H9 (cell line): ENCODE measurements around the gene GGT7. TPM values are rescaled to one million over a fixed set of nuclear protein-coding genes. Genes with fewer than 3 reads are reported as not detected.

Experiments used
- DNase-seq: peaks from one replicate; pipeline ENCODE4 v3.0.0-alpha.2; 2017
- H2AFZ ChIP-seq: one replicate; pipeline ENCODE4 v1.6.1; 2013; ENCODE audit warnings: mild to moderate bottlenecking, low read length, control low read depth, moderate library complexity
- H2AK5ac ChIP-seq: 2 replicates; pipeline ENCODE4 v1.6.1; 2013; ENCODE audit warnings: low read length, control low read depth, mixed read lengths; ENCODE audit not compliant: insufficient read length
- H2BK120ac ChIP-seq: one replicate; pipeline ENCODE4 v1.6.1; 2013; ENCODE audit warnings: low read depth, mild to moderate bottlenecking, low read length, control low read depth, inconsistent platforms; ENCODE audit not compliant: poor library complexity, severe bottlenecking
- H2BK12ac ChIP-seq: 2 replicates; pipeline ENCODE4 v1.6.1; 2013; ENCODE audit warnings: low read length, control low read depth, mixed read lengths, low read depth; ENCODE audit not compliant: insufficient read length
- H2BK15ac ChIP-seq: 2 replicates; pipeline ENCODE4 v1.6.1; 2013; ENCODE audit warnings: low read depth, low read length, control low read depth
- H2BK20ac ChIP-seq: one replicate; pipeline ENCODE4 v1.6.1; 2013; ENCODE audit warnings: low read depth, mild to moderate bottlenecking, low read length, control low read depth, inconsistent platforms; ENCODE audit not compliant: poor library complexity, severe bottlenecking
- H2BK5ac ChIP-seq: 2 replicates; pipeline ENCODE4 v1.6.1; 2013; ENCODE audit warnings: low read length, control low read depth, mixed read lengths; ENCODE audit not compliant: insufficient read length
- H3K14ac ChIP-seq: 2 replicates; pipeline ENCODE4 v1.6.1; 2013; ENCODE audit warnings: low read length, control low read depth; ENCODE audit not compliant: insufficient read depth
- H3K18ac ChIP-seq: 2 replicates; pipeline ENCODE4 v1.6.1; 2013; ENCODE audit warnings: low read depth, mild to moderate bottlenecking, mixed read lengths, low read length, control low read depth; ENCODE audit not compliant: insufficient read length
- H3K23ac ChIP-seq: 2 replicates; pipeline ENCODE4 v1.6.1; 2013; ENCODE audit warnings: low read length, control low read depth, mixed read lengths, low read depth; ENCODE audit not compliant: insufficient read length
- H3K23me2 ChIP-seq: 2 replicates; pipeline ENCODE4 v1.6.1; 2013; ENCODE audit warnings: low read depth, mild to moderate bottlenecking, mixed read lengths, low read length, control low read depth; ENCODE audit not compliant: insufficient read length, poor library complexity, severe bottlenecking
- H3K27ac ChIP-seq: 2 replicates; pipeline ENCODE4 v1.5.1; 2013; ENCODE audit warnings: low read length, control low read depth, mixed read lengths, low read depth; ENCODE audit not compliant: insufficient read length
- H3K27me3 ChIP-seq: 2 replicates; pipeline ENCODE4 v1.6.1; 2013; ENCODE audit warnings: low read length, control low read depth, inconsistent platforms; ENCODE audit not compliant: insufficient read depth
- H3K4ac ChIP-seq: 2 replicates; pipeline ENCODE4 v1.6.1; 2013; ENCODE audit warnings: low read depth, mild to moderate bottlenecking, control low read depth, inconsistent platforms, low read length, moderate library complexity
- H3K4me1 ChIP-seq: 2 replicates; pipeline ENCODE4 v1.6.1; 2013; ENCODE audit warnings: low read length, control low read depth, inconsistent platforms; ENCODE audit not compliant: insufficient read depth
- H3K4me2 ChIP-seq: 2 replicates; pipeline ENCODE4 v1.6.1; 2013; ENCODE audit warnings: low read length, control low read depth, mixed read lengths; ENCODE audit not compliant: insufficient read length, insufficient read depth
- H3K56ac ChIP-seq: 2 replicates; pipeline ENCODE4 v1.6.1; 2013; ENCODE audit warnings: low read depth, mild to moderate bottlenecking, mixed read lengths, low read length, control low read depth; ENCODE audit not compliant: insufficient read length
- H3K79me1 ChIP-seq: 2 replicates; pipeline ENCODE4 v1.6.1; 2013; ENCODE audit warnings: low read depth, mild to moderate bottlenecking, moderate library complexity, low read length, control low read depth, inconsistent platforms; ENCODE audit not compliant: insufficient read depth, poor library complexity, severe bottlenecking
- H3K79me2 ChIP-seq: 2 replicates; pipeline ENCODE4 v1.6.1; 2013; ENCODE audit warnings: low read length, control low read depth, inconsistent platforms; ENCODE audit not compliant: insufficient read depth
- H3K9ac ChIP-seq: 2 replicates; pipeline ENCODE4 v1.6.1; 2013; ENCODE audit warnings: low read length, control low read depth, mixed read lengths; ENCODE audit not compliant: insufficient read length; ENCODE audit errors: extremely low read depth
- H3K9me3 ChIP-seq: one replicate; pipeline ENCODE4 v1.6.1; 2013; ENCODE audit warnings: low read depth, low read length, inconsistent platforms; ENCODE audit not compliant: control insufficient read depth
- H3T11ph ChIP-seq: one replicate; pipeline ENCODE4 v1.6.1; 2013; ENCODE audit warnings: mild to moderate bottlenecking, low read length, control low read depth, inconsistent platforms
- H4K20me1 ChIP-seq: one replicate; pipeline ENCODE4 v1.6.1; 2013; ENCODE audit not compliant: control insufficient read depth, insufficient read length, insufficient read depth
- H4K5ac ChIP-seq: 2 replicates; pipeline ENCODE4 v1.6.1; 2013; ENCODE audit warnings: low read depth, mild to moderate bottlenecking, mixed read lengths, low read length, control low read depth; ENCODE audit not compliant: insufficient read length
- H4K8ac ChIP-seq: replicated peaks from 2 replicates; pipeline ENCODE4 v1.6.1; 2013; ENCODE audit warnings: low read length, control low read depth, mixed read lengths, low read depth; ENCODE audit not compliant: insufficient read length
- H4K91ac ChIP-seq: 2 replicates; pipeline ENCODE4 v1.6.1; 2013; ENCODE audit warnings: low read depth, mild to moderate bottlenecking, moderate library complexity, mixed read lengths, low read length, control low read depth; ENCODE audit not compliant: insufficient read length
- H3K27ac Mint-ChIP-seq, 3 experiments: 2 replicates in 2 of 3; 3 replicates in 1 of 3; pipeline ENCODE4 v1.8.0; 2020 to 2021; ENCODE audit warnings: mixed read lengths in 3 of 3, mild to moderate bottlenecking in 1 of 3, moderate library complexity in 1 of 3
- H3K27me3 Mint-ChIP-seq: 2 replicates; pipeline ENCODE4 v1.8.0; 2021; ENCODE audit warnings: low read depth, mild to moderate bottlenecking, moderate library complexity, mixed read lengths
- H3K36me3 Mint-ChIP-seq, 3 experiments: 2 replicates in 2 of 3; 3 replicates in 1 of 3; pipeline ENCODE4 v1.8.0; 2020 to 2021; ENCODE audit warnings: low read depth in 3 of 3, mixed read lengths in 3 of 3; ENCODE audit not compliant: insufficient read depth in 1 of 3
- H3K4me1 Mint-ChIP-seq, 2 experiments: 2 replicates each; pipeline ENCODE4 v1.8.0; 2020; ENCODE audit warnings: mixed read lengths in 2 of 2
- H3K4me3 Mint-ChIP-seq, 2 experiments: 2 replicates in 1 of 2; 3 replicates in 1 of 2; pipeline ENCODE4 v1.8.0; 2020 to 2021; ENCODE audit warnings: mild to moderate bottlenecking in 2 of 2, mixed read lengths in 2 of 2, moderate library complexity in 1 of 2
- H3K9me3 Mint-ChIP-seq, 2 experiments: 2 replicates in 1 of 2; 3 replicates in 1 of 2; pipeline ENCODE4 v1.8.0; 2020; ENCODE audit warnings: mild to moderate bottlenecking in 2 of 2, mixed read lengths in 2 of 2, moderate library complexity in 1 of 2
- CTCF ChIP-seq: fragments of 200-600 bp; sonication (generic); conservative IDR thresholded peaks from 3 replicates; pipeline ENCODE4 v1.8.0; 2021; ENCODE audit warnings: antibody characterized with exemption, mild to moderate bottlenecking
- WGBS: extraction: QIAGEN DNeasy Blood & Tissue Kit; methylation state at CpG from one replicate; pipeline ENCODE4 v1.1.7; 2013; ENCODE audit warnings: missing lambda C conversion rate, low lambda C conversion rate, mixed read lengths; ENCODE audit not compliant: insufficient read length; ENCODE audit errors: extremely low coverage; 5-methylcytosine and 5-hydroxymethylcytosine counted together
- total RNA-seq: library from RNA; stranded (reverse); gene quantifications from 2 replicates; pipeline ENCODE4 v1.2.1, GENCODE V29; 2021

Gene GGT7
- total RNA-seq, 1 experiment from 2014 or later = 38.6 TPM

- TF ChIP-seq CTCF = peak; percentile 92
- Histone ChIP-seq H4K5ac (no peak overlapping the region), H2BK15ac (no peak overlapping the region), H2AK5ac (no peak overlapping the region), H4K91ac (no peak overlapping the region), H4K20me1 (no peaks in the 10 kb centered on the region), H3T11ph (no peak overlapping the region), H3K18ac (no peak overlapping the region), H3K79me2 (no peaks in the 10 kb centered on the region; the same call in 1 of the 2 replicates), H2BK120ac (no peak overlapping the region), H3K9me3 (no peaks in the 10 kb centered on the region), H3K4ac (no peak overlapping the region), H3K23ac (no peak overlapping the region), H2BK20ac (no peak overlapping the region), H3K9ac (no peak overlapping the region), H2AFZ (no peak overlapping the region), H2BK12ac (no peak overlapping the region), H3K4me1 (peaks cover 8% of the 10 kb centered on the region; the same call in 1 of the 2 replicates), H3K27ac (no peak overlapping the region), H3K23me2 (peaks cover 18% of the 10 kb centered on the region), H3K27me3 (no peaks in the 10 kb centered on the region; the same call in 1 of the 2 replicates), H3K4me2 (no peak overlapping the region), H3K79me1 (no peaks in the 10 kb centered on the region), H2BK5ac (no peak overlapping the region), H3K56ac (no peak overlapping the region), H3K14ac (no peak overlapping the region), H4K8ac (no peak overlapping the region)
- H3K36me3 Mint-ChIP-seq = peaks cover 0 to 9% (median 0%) of the 10 kb centered on the region in 3 experiments; a peak in 5 of 7 replicates
- peaks cover 39% of the 10 kb centered on the region for H3K27me3 Mint-ChIP-seq
- H3K4me3 Mint-ChIP-seq = peak overlapping the region; percentile 49 to 95; a peak in 4 of 5 replicates
- peak; percentile 88 for DNase-seq
- no CpG with 5 or more reads among the region's 2 CpGs for WGBS
- H3K9me3 Mint-ChIP-seq = no peaks in the 10 kb centered on the region
- peaks cover 39 to 41% of the 10 kb centered on the region in 2 experiments for H3K4me1 Mint-ChIP-seq
- no peak overlapping the region; a peak in 2 of 7 replicates for H3K27ac Mint-ChIP-seq
Measured at GRCh38 chr20:34874094-34874654, 1.5 kb upstream of the GGT7 start.
